Stimulated activated memory B cell treated with anti-CD40 and anti-IgM and Interleukin-4, amounts not matched to agents 10 μg/mL and 1 μg/mL and 100 μg/mL, for 72 hours (primary cell): Measurements from ENCODE around the gene MYBPC1.

Source experiments
- ATAC-seq: fragments of 150-1000 bp; cut with Tn5 transposase; 2 replicates; pipeline ENCODE4 v1.10.0; 2021
- H3K27ac Mint-ChIP-seq: one replicate; pipeline ENCODE4 v1.8.0; 2022; ENCODE audit warnings: mild to moderate bottlenecking, mixed read lengths
- H3K27me3 Mint-ChIP-seq: one replicate; pipeline ENCODE4 v1.8.0; 2022; ENCODE audit warnings: mixed read lengths
- H3K36me3 Mint-ChIP-seq: one replicate; pipeline ENCODE4 v1.8.0; 2022; ENCODE audit warnings: mixed read lengths
- H3K4me1 Mint-ChIP-seq: one replicate; pipeline ENCODE4 v1.8.0; 2022; ENCODE audit warnings: mixed read lengths
- H3K4me3 Mint-ChIP-seq: one replicate; pipeline ENCODE4 v1.8.0; 2022; ENCODE audit warnings: mild to moderate bottlenecking, moderate library complexity, mixed read lengths
- H3K9me3 Mint-ChIP-seq: one replicate; pipeline ENCODE4 v1.8.0; 2022; ENCODE audit warnings: mixed read lengths

Gene MYBPC1

GRCh38 chr12:101690544-101691098, 95.8 kb downstream of the MYBPC1 start:
- no peak overlapping the region for H3K27ac Mint-ChIP-seq
- H3K36me3 Mint-ChIP-seq: no peaks in the 10 kb centered on the region
- H3K27me3 Mint-ChIP-seq: no peaks in the 10 kb centered on the region
- no peak for ATAC-seq
- peaks cover 12% of the 10 kb centered on the region for H3K4me1 Mint-ChIP-seq
- H3K9me3 Mint-ChIP-seq: no peaks in the 10 kb centered on the region
- no peak overlapping the region for H3K4me3 Mint-ChIP-seq

- H3K27ac Mint-ChIP-seq: no peak overlapping the region
- H3K27me3 Mint-ChIP-seq: no peaks in the 10 kb centered on the region
- no peaks in the 10 kb centered on the region for H3K9me3 Mint-ChIP-seq
- H3K4me3 Mint-ChIP-seq: no peak overlapping the region
- peaks cover 21% of the 10 kb centered on the region for H3K4me1 Mint-ChIP-seq
- no peaks in the 10 kb centered on the region for H3K36me3 Mint-ChIP-seq
- ATAC-seq: no peak
These were observed 96.8 kb downstream of the MYBPC1 start for GRCh38 chr12:101691503-101692096.

- Mint-ChIP-seq H3K4me3 (no peak overlapping the region), H3K9me3 (no peaks in the 10 kb centered on the region), H3K36me3 (no peaks in the 10 kb centered on the region), H3K27me3 (no peaks in the 10 kb centered on the region), H3K4me1 (peaks cover 37% of the 10 kb centered on the region), H3K27ac (no peak overlapping the region)
- ATAC-seq: no peak
These were observed 99.6 kb downstream of the MYBPC1 start for GRCh38 chr12:101694297-101694848.

GRCh38 chr12:101694986-101695385, 100.2 kb downstream of the MYBPC1 start:
- H3K9me3 Mint-ChIP-seq: no peaks in the 10 kb centered on the region
- H3K4me3 Mint-ChIP-seq: no peak overlapping the region
- peak overlapping the region; percentile 94 for H3K27ac Mint-ChIP-seq
- ATAC-seq: no peak
- no peaks in the 10 kb centered on the region for H3K27me3 Mint-ChIP-seq
- peaks cover 43% of the 10 kb centered on the region for H3K4me1 Mint-ChIP-seq
- no peaks in the 10 kb centered on the region for H3K36me3 Mint-ChIP-seq

GRCh38 chr12:101695706-101696105, 100.9 kb downstream of the MYBPC1 start:
- H3K36me3 Mint-ChIP-seq: no peaks in the 10 kb centered on the region
- no peaks in the 10 kb centered on the region for H3K9me3 Mint-ChIP-seq
- H3K27ac Mint-ChIP-seq: peak overlapping the region; percentile 94
- no peak for ATAC-seq
- no peaks in the 10 kb centered on the region for H3K27me3 Mint-ChIP-seq
- H3K4me3 Mint-ChIP-seq: no peak overlapping the region
- H3K4me1 Mint-ChIP-seq: peaks cover 50% of the 10 kb centered on the region

- H3K27me3 Mint-ChIP-seq: no peaks in the 10 kb centered on the region
- peak overlapping the region; percentile 94 for H3K27ac Mint-ChIP-seq
- peaks cover 5% of the 10 kb centered on the region for H3K36me3 Mint-ChIP-seq
- ATAC-seq: no peak
- peak overlapping the region; percentile 91 for H3K4me3 Mint-ChIP-seq
- no peaks in the 10 kb centered on the region for H3K9me3 Mint-ChIP-seq
- H3K4me1 Mint-ChIP-seq: peaks cover 53% of the 10 kb centered on the region
These were observed 101.8 kb downstream of the MYBPC1 start for GRCh38 chr12:101696251-101697196.

- Mint-ChIP-seq H3K4me1 (peaks cover 56% of the 10 kb centered on the region), H3K4me3 (peak within 1 kb of the TSS; percentile 91), H3K27me3 (no peaks in the 10 kb centered on the region), H3K27ac (peak within 1 kb of the TSS; percentile 94), H3K9me3 (no peaks in the 10 kb centered on the region), H3K36me3 (peaks cover 5% of the 10 kb centered on the region)
- ATAC-seq: peak; percentile 89
These were observed 102.6 kb downstream of the MYBPC1 start, which contains the start of gene CHPT1 for GRCh38 chr12:101697197-101697929. Gene CHPT1, plus strand, starts transcription at chr12:101697640. Its CDS starts 222 bp downstream, at chr12:101697862.

GRCh38 chr12:101697930-101698799, 103.4 kb downstream of the MYBPC1 start:
- peak overlapping the region; percentile 94 for H3K27ac Mint-ChIP-seq
- peaks cover 64% of the 10 kb centered on the region for H3K4me1 Mint-ChIP-seq
- peaks cover 5% of the 10 kb centered on the region for H3K36me3 Mint-ChIP-seq
- ATAC-seq: peak; percentile 63
- H3K27me3 Mint-ChIP-seq: no peaks in the 10 kb centered on the region
- no peaks in the 10 kb centered on the region for H3K9me3 Mint-ChIP-seq
- H3K4me3 Mint-ChIP-seq: peak overlapping the region; percentile 88

GRCh38 chr12:101698800-101699347, 104.1 kb downstream of the MYBPC1 start:
- H3K4me3 Mint-ChIP-seq: peak overlapping the region; percentile 88
- H3K4me1 Mint-ChIP-seq: peaks cover 71% of the 10 kb centered on the region
- no peaks in the 10 kb centered on the region for H3K27me3 Mint-ChIP-seq
- H3K36me3 Mint-ChIP-seq: peaks cover 5% of the 10 kb centered on the region
- no peak for ATAC-seq
- peak overlapping the region; percentile 94 for H3K27ac Mint-ChIP-seq
- H3K9me3 Mint-ChIP-seq: no peaks in the 10 kb centered on the region

- peak overlapping the region; percentile 88 for H3K4me3 Mint-ChIP-seq
- peak overlapping the region; percentile 94 for H3K27ac Mint-ChIP-seq
- no peak for ATAC-seq
- H3K36me3 Mint-ChIP-seq: peaks cover 5% of the 10 kb centered on the region
- H3K27me3 Mint-ChIP-seq: no peaks in the 10 kb centered on the region
- no peaks in the 10 kb centered on the region for H3K9me3 Mint-ChIP-seq
- peaks cover 71% of the 10 kb centered on the region for H3K4me1 Mint-ChIP-seq
These were observed 105.6 kb downstream of the MYBPC1 start for GRCh38 chr12:101700299-101700820.

- H3K4me3 Mint-ChIP-seq: no peak overlapping the region
- H3K9me3 Mint-ChIP-seq: no peaks in the 10 kb centered on the region
- peak overlapping the region; percentile 37 for H3K27ac Mint-ChIP-seq
- peaks cover 71% of the 10 kb centered on the region for H3K4me1 Mint-ChIP-seq
- no peaks in the 10 kb centered on the region for H3K27me3 Mint-ChIP-seq
- no peak for ATAC-seq
- H3K36me3 Mint-ChIP-seq: peaks cover 17% of the 10 kb centered on the region
These were observed 108.7 kb downstream of the MYBPC1 start for GRCh38 chr12:101703487-101703886.

- no peak for ATAC-seq
- Mint-ChIP-seq H3K27me3 (no peaks in the 10 kb centered on the region), H3K27ac (no peak overlapping the region), H3K4me3 (no peak overlapping the region), H3K36me3 (peaks cover 16% of the 10 kb centered on the region), H3K9me3 (no peaks in the 10 kb centered on the region), H3K4me1 (peaks cover 61% of the 10 kb centered on the region)
These were observed 111.6 kb downstream of the MYBPC1 start for GRCh38 chr12:101706403-101706802.

GRCh38 chr12:101707131-101707782, 112.5 kb downstream of the MYBPC1 start:
- peak overlapping the region; percentile 45 for H3K27ac Mint-ChIP-seq
- no peak overlapping the region for H3K4me3 Mint-ChIP-seq
- H3K4me1 Mint-ChIP-seq: peaks cover 56% of the 10 kb centered on the region
- ATAC-seq: no peak
- peaks cover 16% of the 10 kb centered on the region for H3K36me3 Mint-ChIP-seq
- no peaks in the 10 kb centered on the region for H3K9me3 Mint-ChIP-seq
- no peaks in the 10 kb centered on the region for H3K27me3 Mint-ChIP-seq
